MM.1S (cell line): ENCODE measurements around the gene ELFN1.

Source experiments
- DNase-seq: peaks from one replicate; pipeline ENCODE4 v3.0.0-alpha.2; 2015
- H2AFZ ChIP-seq: fragments of 300-600 bp; sonication (generic); 2 replicates; pipeline ENCODE4 v1.6.0; 2016; ENCODE audit warnings: antibody characterized with exemption, low read length
- H3F3A ChIP-seq: fragments of 300-600 bp; sonication (generic); 2 replicates; pipeline ENCODE4 v1.6.1; 2016; ENCODE audit warnings: mild to moderate bottlenecking, antibody characterized with exemption, low read length, moderate library complexity, mixed read lengths; ENCODE audit not compliant: insufficient read depth
- H3K27ac ChIP-seq: fragments of 300-600 bp; sonication (generic); 2 replicates; pipeline ENCODE4 v1.5.1; 2016; ENCODE audit warnings: mild to moderate bottlenecking, low read length
- H3K27me3 ChIP-seq: fragments of 300-600 bp; sonication (generic); replicated peaks from 2 replicates; pipeline ENCODE4 v1.6.0; 2016; ENCODE audit warnings: low read length; ENCODE audit not compliant: insufficient read depth
- H3K36me3 ChIP-seq: fragments of 300-600 bp; sonication (generic); replicated peaks from 2 replicates; pipeline ENCODE4 v1.6.1; 2016; ENCODE audit warnings: mild to moderate bottlenecking, low read length, mixed read lengths; ENCODE audit not compliant: insufficient read depth
- H3K4me1 ChIP-seq: fragments of 300-600 bp; sonication (generic); 2 replicates; pipeline ENCODE4 v1.6.1; 2016; ENCODE audit warnings: low read length, mixed read lengths
- H3K4me2 ChIP-seq: fragments of 300-600 bp; sonication (generic); 2 replicates; pipeline ENCODE4 v1.6.0; 2016; ENCODE audit warnings: low read depth, low read length
- H3K4me3 ChIP-seq: fragments of 300-600 bp; sonication (generic); 2 replicates; pipeline ENCODE4 v1.5.1; 2016; ENCODE audit warnings: low read length, mixed read lengths
- H3K79me2 ChIP-seq: fragments of 300-600 bp; sonication (generic); 2 replicates; pipeline ENCODE4 v1.6.1; 2016; ENCODE audit warnings: mixed run types, low read length, mixed read lengths
- H3K9ac ChIP-seq: fragments of 300-600 bp; sonication (generic); 2 replicates; pipeline ENCODE4 v1.6.1; 2016; ENCODE audit warnings: low read length, mixed read lengths
- H3K9me2 ChIP-seq: fragments of 300-600 bp; sonication (generic); replicated peaks from 2 replicates; pipeline ENCODE4 v1.6.1; 2016; ENCODE audit warnings: mild to moderate bottlenecking, low read length, mixed read lengths; ENCODE audit not compliant: insufficient read depth
- H3K9me3 ChIP-seq: fragments of 300-600 bp; sonication (generic); replicated peaks from 2 replicates; pipeline ENCODE4 v1.6.1; 2016; ENCODE audit warnings: mild to moderate bottlenecking, low read length, mixed read lengths; ENCODE audit not compliant: insufficient read depth
- H4K20me1 ChIP-seq: fragments of 300-600 bp; sonication (generic); 2 replicates; pipeline ENCODE4 v1.6.1; 2016; ENCODE audit warnings: mild to moderate bottlenecking, low read length, moderate library complexity, mixed read lengths; ENCODE audit not compliant: insufficient read depth
- EZH2 ChIP-seq: fragments of 300-600 bp; sonication (generic); optimal IDR thresholded peaks from 2 replicates; pipeline ENCODE3; 2017; ENCODE audit warnings: low read depth, mild to moderate bottlenecking, antibody characterized with exemption, low read length, mixed read lengths
- EZH2phosphoT487 ChIP-seq: fragments of 300-600 bp; sonication (generic); IDR thresholded peaks from 2 replicates; pipeline ENCODE4 v1.6.1; 2018; ENCODE audit warnings: antibody characterized with exemption, low read length
- TF ChIP-seq, protein P1 (sequence below): fragments of 300-600 bp; sonication (generic); IDR thresholded peaks from 2 replicates; pipeline ENCODE4 v1.5.1; 2016; ENCODE audit warnings: antibody characterized with exemption, low read length, mixed read lengths

Gene ELFN1

DNA sequence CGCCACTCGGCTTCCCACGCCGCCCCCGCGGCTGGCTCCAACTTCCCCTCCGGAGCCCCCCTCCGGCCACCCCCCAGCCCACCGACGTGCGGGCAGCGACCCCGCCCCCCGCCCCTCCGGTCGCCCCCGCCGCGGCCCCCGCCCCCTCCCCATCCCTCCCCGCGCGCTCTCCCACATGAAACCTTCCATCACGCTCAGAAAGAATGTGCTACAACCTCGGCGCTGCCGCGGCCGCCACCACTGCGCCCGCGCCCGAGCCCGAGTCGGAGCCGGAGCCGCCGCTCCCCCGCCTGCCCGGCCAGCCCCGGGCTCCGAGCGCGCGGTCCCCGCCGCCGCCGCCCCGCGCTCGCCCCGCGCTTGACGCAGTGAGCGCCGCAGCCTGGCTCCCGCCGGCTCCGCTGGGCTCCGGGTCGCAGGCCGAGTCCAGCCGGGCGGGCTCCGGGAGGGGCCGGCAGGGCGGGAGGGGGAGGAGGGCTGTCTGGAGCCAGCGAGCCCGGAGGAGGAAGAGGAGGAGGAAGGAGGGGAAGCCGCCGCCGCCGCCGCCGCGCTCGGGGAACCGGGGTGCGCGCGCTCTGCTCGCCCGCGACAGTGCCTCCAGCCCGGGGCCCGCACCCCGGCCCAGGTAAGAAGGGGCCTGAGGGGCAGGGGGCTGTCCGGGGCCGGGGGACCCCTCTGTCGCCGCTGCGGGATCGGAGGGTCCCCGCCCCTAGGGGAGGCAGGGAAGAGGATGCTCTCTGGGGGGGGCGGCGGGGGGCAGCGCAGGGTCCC, 4.3 kb upstream of the ELFN1 start:
- Histone ChIP-seq H3K9ac (no peak overlapping the region), H3K27ac (no peak overlapping the region), H3K27me3 (peaks cover 22% of the 10 kb centered on the region), H3K4me1 (no peaks in the 10 kb centered on the region), H2AFZ (no peak overlapping the region), H4K20me1 (no peaks in the 10 kb centered on the region), H3F3A (no peaks in the 10 kb centered on the region), H3K4me3 (no peak overlapping the region), H3K36me3 (no peaks in the 10 kb centered on the region), H3K9me3 (no peaks in the 10 kb centered on the region), H3K9me2 (no peaks in the 10 kb centered on the region), H3K79me2 (no peaks in the 10 kb centered on the region), H3K4me2 (no peak overlapping the region)
- DNase-seq, result no peak
- TF ChIP-seq EZH2phosphoT487, result no peak
- TF ChIP-seq, protein P1, sequence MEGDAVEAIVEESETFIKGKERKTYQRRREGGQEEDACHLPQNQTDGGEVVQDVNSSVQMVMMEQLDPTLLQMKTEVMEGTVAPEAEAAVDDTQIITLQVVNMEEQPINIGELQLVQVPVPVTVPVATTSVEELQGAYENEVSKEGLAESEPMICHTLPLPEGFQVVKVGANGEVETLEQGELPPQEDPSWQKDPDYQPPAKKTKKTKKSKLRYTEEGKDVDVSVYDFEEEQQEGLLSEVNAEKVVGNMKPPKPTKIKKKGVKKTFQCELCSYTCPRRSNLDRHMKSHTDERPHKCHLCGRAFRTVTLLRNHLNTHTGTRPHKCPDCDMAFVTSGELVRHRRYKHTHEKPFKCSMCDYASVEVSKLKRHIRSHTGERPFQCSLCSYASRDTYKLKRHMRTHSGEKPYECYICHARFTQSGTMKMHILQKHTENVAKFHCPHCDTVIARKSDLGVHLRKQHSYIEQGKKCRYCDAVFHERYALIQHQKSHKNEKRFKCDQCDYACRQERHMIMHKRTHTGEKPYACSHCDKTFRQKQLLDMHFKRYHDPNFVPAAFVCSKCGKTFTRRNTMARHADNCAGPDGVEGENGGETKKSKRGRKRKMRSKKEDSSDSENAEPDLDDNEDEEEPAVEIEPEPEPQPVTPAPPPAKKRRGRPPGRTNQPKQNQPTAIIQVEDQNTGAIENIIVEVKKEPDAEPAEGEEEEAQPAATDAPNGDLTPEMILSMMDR, result no peak
- no peak for TF ChIP-seq EZH2

- H4K20me1 ChIP-seq, result no peaks in the 10 kb centered on the region
- no peak overlapping the region for H3K9ac ChIP-seq
- H3F3A ChIP-seq, result no peaks in the 10 kb centered on the region
- no peak overlapping the region for H2AFZ ChIP-seq
- no peak overlapping the region for H3K4me2 ChIP-seq
- H3K9me3 ChIP-seq, result no peaks in the 10 kb centered on the region
- H3K27me3 ChIP-seq, result peaks cover 17% of the 10 kb centered on the region
- H3K79me2 ChIP-seq, result no peaks in the 10 kb centered on the region
- no peaks in the 10 kb centered on the region for H3K4me1 ChIP-seq
- no peak for TF ChIP-seq EZH2phosphoT487
- TF ChIP-seq, protein P1, result no peak
- TF ChIP-seq EZH2, result no peak
- DNase-seq, result no peak
- H3K4me3 ChIP-seq, result no peak overlapping the region
- H3K36me3 ChIP-seq, result no peaks in the 10 kb centered on the region
- no peak overlapping the region for H3K27ac ChIP-seq
- no peaks in the 10 kb centered on the region for H3K9me2 ChIP-seq
Observed at GRCh38 chr7:1666317-1666822, 3.7 kb upstream of the ELFN1 start.

DNA sequence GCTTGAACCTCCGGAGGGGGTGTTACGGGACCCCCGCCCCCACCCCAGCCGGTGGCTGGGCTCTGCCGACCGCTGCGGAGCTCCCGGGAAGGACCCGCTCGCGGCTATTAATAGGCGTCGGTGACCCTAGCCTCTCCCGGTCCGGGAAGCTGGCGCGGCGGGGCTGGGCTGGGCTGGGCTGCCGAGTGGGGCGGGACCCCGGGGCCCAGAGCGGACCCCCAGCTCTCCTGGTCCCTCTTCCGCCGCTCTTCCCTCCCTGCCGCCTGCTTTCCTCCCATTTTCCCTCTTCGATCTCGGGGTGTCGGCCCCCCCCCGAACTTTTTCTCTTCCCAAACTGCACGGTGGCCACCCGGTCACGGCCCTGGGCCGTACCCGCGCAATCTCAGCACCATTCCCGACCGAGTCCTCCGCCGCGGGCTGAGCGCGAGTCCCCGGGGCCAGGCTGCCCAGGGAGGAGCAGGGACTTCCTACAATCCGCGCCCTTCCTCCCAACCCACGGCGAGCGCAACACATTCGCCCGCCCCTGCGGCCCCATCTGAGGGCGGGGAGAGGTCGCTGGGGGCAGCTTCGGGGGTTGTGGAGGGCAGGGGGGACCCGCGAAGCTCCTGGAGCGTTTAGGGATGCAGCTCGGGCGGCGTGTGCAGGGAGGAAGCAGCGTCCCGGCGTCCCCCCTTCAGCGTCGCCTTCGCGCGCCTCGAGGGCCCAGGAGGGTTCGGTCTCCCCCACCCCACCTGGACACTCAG, 3.1 kb upstream of the ELFN1 start:
- no peaks in the 10 kb centered on the region for H3K36me3 ChIP-seq
- H2AFZ ChIP-seq, result no peak overlapping the region
- H4K20me1 ChIP-seq, result no peaks in the 10 kb centered on the region
- no peaks in the 10 kb centered on the region for H3K4me1 ChIP-seq
- H3K9ac ChIP-seq, result no peak overlapping the region
- no peaks in the 10 kb centered on the region for H3K9me3 ChIP-seq
- no peak for DNase-seq
- no peak overlapping the region for H3K27ac ChIP-seq
- H3K4me3 ChIP-seq, result no peak overlapping the region
- TF ChIP-seq EZH2phosphoT487, result no peak
- TF ChIP-seq, protein P1, result no peak
- TF ChIP-seq EZH2, result no peak
- no peaks in the 10 kb centered on the region for H3K79me2 ChIP-seq
- no peak overlapping the region for H3K4me2 ChIP-seq
- H3F3A ChIP-seq, result no peaks in the 10 kb centered on the region
- no peaks in the 10 kb centered on the region for H3K9me2 ChIP-seq
- peaks cover 11% of the 10 kb centered on the region for H3K27me3 ChIP-seq
